NCI-H526 treated with DMSO at 0.1 percent for 48 hours (cell line): ENCODE results near the gene AADACL4.
"Not testable (repeated sequence)": the region's sequence is repeated elsewhere in the genome, so short reads cannot be mapped to it uniquely, and the experiment has no call there.

Experiments
- DNase-seq: peaks from one replicate; lab custom pipeline; 2025; lab: John Stamatoyannopoulos, UW

The AADACL4 gene

DNA sequence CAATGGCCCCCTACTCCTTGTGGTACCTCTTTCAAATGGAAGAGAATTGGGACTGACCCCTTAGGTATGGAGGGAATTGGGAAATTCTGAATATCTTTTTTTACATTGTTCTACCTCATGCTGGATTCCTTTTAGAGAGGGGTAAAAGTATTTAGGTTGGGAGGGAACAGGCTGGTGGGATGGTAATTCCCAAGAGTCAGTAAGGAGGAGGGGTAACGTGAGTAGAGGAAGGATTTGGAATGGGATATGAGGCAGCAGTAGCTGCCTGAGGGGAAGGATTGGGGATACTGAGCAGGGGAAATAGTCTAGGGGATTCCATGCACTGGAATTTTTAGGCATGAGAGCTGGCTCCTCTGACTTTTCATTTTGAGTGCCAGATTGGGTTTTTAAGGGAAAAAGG lies 68.2 kb downstream of the AADACL4 start:
- DNase-seq, result no peak

DNA sequence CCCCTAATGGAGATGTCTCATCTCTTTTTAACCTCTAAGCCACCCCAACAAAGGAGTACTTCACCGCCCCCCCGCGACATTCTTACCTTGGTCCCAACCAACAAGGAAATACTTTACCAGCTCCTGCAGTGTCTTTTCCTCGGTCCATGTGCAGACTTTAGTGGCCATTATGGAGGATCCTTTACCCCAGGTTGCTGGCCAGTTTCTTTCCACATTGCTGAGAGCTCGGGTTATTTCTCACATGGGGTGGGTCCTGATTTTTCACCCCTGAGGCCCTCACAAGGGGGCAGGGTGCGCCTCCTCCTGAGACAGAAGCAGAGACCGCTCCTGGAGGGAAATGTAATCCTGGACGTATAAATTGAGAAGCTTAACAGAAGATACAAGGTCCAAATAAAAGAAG lies 69.0 kb downstream of the AADACL4 start:
- no peak for DNase-seq

GRCh38 chr1:12713651-12714050 lies 69.8 kb downstream of the AADACL4 start:
- DNase-seq, result not testable (repeated sequence)

DNA sequence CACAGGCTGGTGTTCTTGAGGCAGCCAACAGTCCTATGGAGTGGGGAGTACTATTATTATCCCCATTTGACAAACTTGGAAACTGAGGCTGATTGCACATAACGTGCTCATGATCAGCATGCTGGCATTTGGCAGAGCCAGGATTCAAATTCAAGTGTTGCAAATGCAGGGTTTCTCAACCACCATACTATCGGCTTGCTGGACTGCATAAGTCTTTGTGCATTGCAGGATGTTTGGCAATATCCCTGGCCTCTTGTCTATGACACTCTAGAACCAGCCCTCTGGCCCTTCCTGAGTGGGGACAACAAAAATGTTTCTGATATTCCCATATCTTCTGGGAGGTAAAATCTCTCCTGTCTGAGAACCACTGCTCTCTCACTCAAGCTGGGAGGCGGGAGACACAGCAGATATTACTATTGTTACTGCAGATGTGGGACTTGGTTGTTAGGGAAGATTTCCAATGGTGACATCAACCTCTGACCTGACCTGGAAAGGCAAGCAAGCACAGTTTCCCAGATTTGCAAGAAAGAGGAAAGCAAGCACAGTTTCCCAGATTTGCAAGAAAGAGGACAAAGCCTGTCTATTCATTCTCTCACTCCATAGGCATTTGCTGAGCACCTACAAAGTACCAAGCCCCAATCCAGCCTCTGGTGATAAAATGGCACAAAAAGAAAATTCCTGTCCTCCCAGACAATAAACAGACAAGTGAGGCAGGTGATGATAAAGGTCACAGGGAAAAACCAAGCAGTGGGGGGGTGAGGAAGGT lies 71.0 kb downstream of the AADACL4 start:
- DNase-seq, result no peak

DNA sequence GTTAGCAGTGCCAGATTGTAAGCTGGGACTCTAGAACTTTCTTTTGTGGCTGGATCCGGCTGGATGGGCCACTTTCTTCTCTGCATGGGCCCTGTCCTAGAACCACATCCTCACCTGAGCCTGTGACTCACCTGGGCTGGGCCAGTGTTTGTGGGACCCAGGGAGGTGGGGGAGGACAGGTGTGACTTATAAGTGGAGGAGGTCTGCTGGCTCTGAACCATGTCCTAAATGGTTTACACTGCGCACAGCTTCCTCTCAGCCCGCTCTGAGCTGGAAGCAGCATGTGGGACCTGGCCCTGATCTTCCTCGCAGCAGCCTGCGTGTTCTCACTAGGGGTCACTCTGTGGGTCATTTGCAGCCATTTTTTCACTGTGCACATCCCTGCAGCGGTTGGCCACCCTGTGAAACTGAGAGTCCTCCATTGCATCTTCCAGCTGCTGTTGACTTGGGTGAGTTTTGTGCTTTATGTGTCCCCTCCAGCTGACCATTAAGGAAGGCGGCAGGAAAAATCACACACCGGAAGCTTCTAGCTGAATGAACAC lies 72.1 kb downstream of the AADACL4 start, which contains the start of gene AADACL3:
Gene AADACL3 (plus strand): TSS at position 215 of the 542 bp plus-strand sequence. CDS start 67 bp downstream, at position 282.
- no peak for DNase-seq
